ENCODE results near the gene DCP1B. TPM values are rescaled to one million over a fixed set of nuclear protein-coding genes. Genes with fewer than 3 reads are reported as not detected.
A peak's percentile ranks its signal among the peaks of the same experiment; 100 is the strongest.

The DCP1B gene
- total and polyA plus RNA-seq, 2 donors: 9.4 to 10.1 TPM

GRCh38 chr12:1972260-1972659 is 32.0 kb downstream of the DCP1B start:
- DNase-seq (ENCODE audit: low read depth in 6 of 9, low spot score in 9 of 9): no peak
- Histone ChIP-seq H3K27me3 (ENCODE audit: control insufficient read depth in 2 of 2, insufficient read depth in 1 of 2, low read length in 1 of 2) (no peaks in the 10 kb centered on the region), H3K27ac (ENCODE audit: low read depth in 1 of 2, low read length in 1 of 2) (no peak overlapping the region), H3K4me3 (ENCODE audit: low read length in 2 of 2) (no peak overlapping the region), H3K36me3 (ENCODE audit: control insufficient read depth in 2 of 2, insufficient read depth in 2 of 2, low read length in 1 of 2) (no peaks in the 10 kb centered on the region), H3K4me1 (ENCODE audit: control insufficient read depth in 2 of 2, insufficient read depth in 2 of 2, low read length in 2 of 2) (no peaks in the 10 kb centered on the region), H3K9me3 (ENCODE audit: control insufficient read depth in 2 of 2, insufficient read depth in 1 of 2, low read length in 1 of 2) (no peaks in the 10 kb centered on the region)
- 97% methylated on average over 1 of the region's 1 CpG for WGBS

DNA sequence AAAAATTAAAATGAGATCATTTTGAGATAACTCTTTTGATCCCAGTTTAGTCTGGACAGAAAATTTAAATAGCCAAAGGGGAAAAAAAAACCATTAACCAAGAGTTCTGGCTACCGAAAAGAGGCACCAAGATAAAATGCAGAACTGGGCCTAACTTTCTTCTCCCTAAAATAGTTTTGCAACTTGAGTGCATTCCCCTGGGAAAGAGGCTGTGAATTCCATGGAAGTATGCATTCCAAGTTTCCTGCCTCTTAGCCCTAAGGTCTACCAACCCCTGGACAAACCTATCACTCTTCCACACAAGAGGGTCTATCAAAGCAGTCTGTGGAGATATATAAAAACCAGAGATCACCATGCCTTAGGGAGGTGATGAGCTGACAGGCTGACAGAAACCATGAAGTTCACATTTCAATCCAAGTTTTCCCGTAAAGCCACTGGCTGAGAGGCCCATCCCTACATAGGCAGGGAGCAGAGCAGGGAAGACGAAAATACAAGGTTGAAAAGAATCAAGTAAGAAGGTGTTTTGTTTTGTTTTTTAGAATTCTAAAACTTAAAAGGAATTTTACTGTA is 33.8 kb downstream of the DCP1B start:
- Histone ChIP-seq H3K27ac (ENCODE audit: low read depth in 1 of 2, low read length in 1 of 2) (no peak overlapping the region), H3K4me3 (ENCODE audit: low read length in 2 of 2) (no peak overlapping the region), H3K36me3 (ENCODE audit: control insufficient read depth in 2 of 2, insufficient read depth in 2 of 2, low read length in 1 of 2) (peaks cover 0 to 8% of the 10 kb centered on the region in 2 donors), H3K9me3 (ENCODE audit: control insufficient read depth in 2 of 2, insufficient read depth in 1 of 2, low read length in 1 of 2) (no peaks in the 10 kb centered on the region), H3K4me1 (ENCODE audit: control insufficient read depth in 2 of 2, insufficient read depth in 2 of 2, low read length in 2 of 2) (no peaks in the 10 kb centered on the region), H3K27me3 (ENCODE audit: control insufficient read depth in 2 of 2, insufficient read depth in 1 of 2, low read length in 1 of 2) (no peaks in the 10 kb centered on the region)
- no peak for DNase-seq (ENCODE audit: low read depth in 6 of 9, low spot score in 9 of 9)
- 96% methylated on average over 3 of the region's 3 CpGs for WGBS

- Histone ChIP-seq H3K4me3 (ENCODE audit: low read length in 2 of 2) (no peak overlapping the region), H3K4me1 (ENCODE audit: control insufficient read depth in 2 of 2, insufficient read depth in 2 of 2, low read length in 2 of 2) (no peaks in the 10 kb centered on the region), H3K27me3 (ENCODE audit: control insufficient read depth in 2 of 2, insufficient read depth in 1 of 2, low read length in 1 of 2) (no peaks in the 10 kb centered on the region), H3K9me3 (ENCODE audit: control insufficient read depth in 2 of 2, insufficient read depth in 1 of 2, low read length in 1 of 2) (no peaks in the 10 kb centered on the region), H3K36me3 (ENCODE audit: control insufficient read depth in 2 of 2, insufficient read depth in 2 of 2, low read length in 1 of 2) (peaks cover 5 to 21% of the 10 kb centered on the region in 2 donors), H3K27ac (ENCODE audit: low read depth in 1 of 2, low read length in 1 of 2) (no peak overlapping the region)
- 96% methylated on average over 4 of the region's 4 CpGs for WGBS
- DNase-seq (ENCODE audit: low read depth in 6 of 9, low spot score in 9 of 9): no peak
These were observed 37.6 kb downstream of the DCP1B start for GRCh38 chr12:1966561-1967226.

DNA sequence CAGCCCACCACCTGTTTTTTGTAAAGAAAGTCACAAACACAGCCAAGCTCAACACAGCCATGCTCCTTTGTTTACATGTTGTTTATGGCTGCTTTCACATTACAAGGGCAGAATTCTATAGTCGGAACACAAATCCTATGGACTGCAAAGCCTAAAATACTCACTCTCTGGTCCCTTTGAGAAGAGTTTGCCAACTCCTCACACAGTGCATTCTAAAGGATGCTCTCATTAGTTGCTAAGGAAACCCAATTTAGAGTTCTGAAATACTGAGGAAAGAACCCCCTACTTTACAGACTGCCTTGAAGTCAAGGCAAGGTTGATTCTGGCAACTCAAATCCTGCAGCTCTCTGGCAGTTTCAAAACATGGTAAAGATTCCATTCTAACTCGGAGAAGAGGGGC is 38.3 kb downstream of the DCP1B start:
- no peaks in the 10 kb centered on the region for H3K9me3 ChIP-seq (ENCODE audit: control insufficient read depth in 2 of 2, insufficient read depth in 1 of 2, low read length in 1 of 2)
- no peaks in the 10 kb centered on the region for H3K4me1 ChIP-seq (ENCODE audit: control insufficient read depth in 2 of 2, insufficient read depth in 2 of 2, low read length in 2 of 2)
- no peak overlapping the region for H3K27ac ChIP-seq (ENCODE audit: low read depth in 1 of 2, low read length in 1 of 2)
- WGBS: 98% methylated on average over 2 of the region's 2 CpGs
- no peak overlapping the region for H3K4me3 ChIP-seq (ENCODE audit: low read length in 2 of 2)
- peaks cover 5 to 21% of the 10 kb centered on the region in 2 donors for H3K36me3 ChIP-seq (ENCODE audit: control insufficient read depth in 2 of 2, insufficient read depth in 2 of 2, low read length in 1 of 2)
- H3K27me3 ChIP-seq (ENCODE audit: control insufficient read depth in 2 of 2, insufficient read depth in 1 of 2, low read length in 1 of 2): no peaks in the 10 kb centered on the region
- no peak for DNase-seq (ENCODE audit: low read depth in 6 of 9, low spot score in 9 of 9)

GRCh38 chr12:1962051-1963020 is 41.9 kb downstream of the DCP1B start:
- peaks cover 5 to 21% of the 10 kb centered on the region in 2 donors for H3K36me3 ChIP-seq (ENCODE audit: control insufficient read depth in 2 of 2, insufficient read depth in 2 of 2, low read length in 1 of 2)
- WGBS: 99% methylated on average over 5 of the region's 5 CpGs
- no peaks in the 10 kb centered on the region for H3K27me3 ChIP-seq (ENCODE audit: control insufficient read depth in 2 of 2, insufficient read depth in 1 of 2, low read length in 1 of 2)
- no peak overlapping the region for H3K27ac ChIP-seq (ENCODE audit: low read depth in 1 of 2, low read length in 1 of 2)
- no peak for DNase-seq (ENCODE audit: low read depth in 6 of 9, low spot score in 9 of 9)
- no peaks in the 10 kb centered on the region for H3K9me3 ChIP-seq (ENCODE audit: control insufficient read depth in 2 of 2, insufficient read depth in 1 of 2, low read length in 1 of 2)
- no peaks in the 10 kb centered on the region for H3K4me1 ChIP-seq (ENCODE audit: control insufficient read depth in 2 of 2, insufficient read depth in 2 of 2, low read length in 2 of 2)
- no peak overlapping the region for H3K4me3 ChIP-seq (ENCODE audit: low read length in 2 of 2)

GRCh38 chr12:1956716-1957115 is 47.5 kb downstream of the DCP1B start:
- no peak for DNase-seq (ENCODE audit: low read depth in 6 of 9, low spot score in 9 of 9)
- Histone ChIP-seq H3K27ac (ENCODE audit: low read depth in 1 of 2, low read length in 1 of 2) (no peak overlapping the region), H3K27me3 (ENCODE audit: control insufficient read depth in 2 of 2, insufficient read depth in 1 of 2, low read length in 1 of 2) (no peaks in the 10 kb centered on the region), H3K4me3 (ENCODE audit: low read length in 2 of 2) (no peak overlapping the region), H3K9me3 (ENCODE audit: control insufficient read depth in 2 of 2, insufficient read depth in 1 of 2, low read length in 1 of 2) (no peaks in the 10 kb centered on the region), H3K4me1 (ENCODE audit: control insufficient read depth in 2 of 2, insufficient read depth in 2 of 2, low read length in 2 of 2) (no peaks in the 10 kb centered on the region), H3K36me3 (ENCODE audit: control insufficient read depth in 2 of 2, insufficient read depth in 2 of 2, low read length in 1 of 2) (peaks cover 18 to 20% of the 10 kb centered on the region in 2 donors)
- WGBS: over 99% methylated on average over 3 of the region's 3 CpGs

DNA sequence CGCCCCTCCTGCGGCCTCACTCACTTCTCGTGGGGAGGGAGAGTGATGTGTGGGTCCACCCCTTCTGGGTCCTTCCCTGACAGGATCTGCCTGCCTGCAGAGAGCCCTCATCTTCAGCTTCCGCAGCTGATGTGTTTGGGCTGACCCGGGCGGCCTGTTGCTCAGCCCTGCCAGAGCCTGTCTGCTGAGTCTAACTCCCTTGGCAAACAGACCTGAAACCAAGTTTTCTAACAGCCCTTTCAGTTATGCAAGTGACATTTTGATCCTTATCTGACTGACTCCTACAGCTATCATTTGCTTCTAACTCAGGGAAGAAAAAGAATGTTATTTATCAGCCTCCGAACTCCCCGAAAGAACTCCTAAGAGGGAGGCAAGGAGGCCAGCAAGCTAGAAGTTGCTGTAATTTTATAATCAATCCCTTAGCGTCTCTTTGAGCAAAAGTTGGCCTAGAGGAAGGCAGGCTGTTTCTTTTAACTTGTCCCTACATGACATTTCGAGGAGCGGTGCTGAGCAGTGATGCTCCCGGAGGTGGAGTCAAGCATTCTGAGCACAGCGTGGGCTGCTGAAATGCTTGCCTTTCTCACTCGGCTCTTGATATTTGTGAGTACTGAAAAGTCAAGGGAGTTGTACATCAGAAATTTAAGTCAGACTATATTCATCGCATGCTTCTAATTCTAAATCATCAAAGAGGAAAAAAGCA is 54.3 kb downstream of the DCP1B start:
- Histone ChIP-seq H3K4me3 (ENCODE audit: low read length in 2 of 2) (no peak overlapping the region), H3K4me1 (ENCODE audit: control insufficient read depth in 2 of 2, insufficient read depth in 2 of 2, low read length in 2 of 2) (peaks cover 0 to 2% of the 10 kb centered on the region in 2 donors), H3K27me3 (ENCODE audit: control insufficient read depth in 2 of 2, insufficient read depth in 1 of 2, low read length in 1 of 2) (no peaks in the 10 kb centered on the region), H3K27ac (ENCODE audit: low read depth in 1 of 2, low read length in 1 of 2) (peak overlapping the region in 1 of 2 donors; percentile 3), H3K36me3 (ENCODE audit: control insufficient read depth in 2 of 2, insufficient read depth in 2 of 2, low read length in 1 of 2) (peaks cover 46 to 57% of the 10 kb centered on the region in 2 donors), H3K9me3 (ENCODE audit: control insufficient read depth in 2 of 2, insufficient read depth in 1 of 2, low read length in 1 of 2) (no peaks in the 10 kb centered on the region)
- DNase-seq (ENCODE audit: low read depth in 6 of 9, low spot score in 9 of 9): peak in 1 of 9 donors; percentile 13
- WGBS: 93% methylated on average over 15 of the region's 15 CpGs

DNA sequence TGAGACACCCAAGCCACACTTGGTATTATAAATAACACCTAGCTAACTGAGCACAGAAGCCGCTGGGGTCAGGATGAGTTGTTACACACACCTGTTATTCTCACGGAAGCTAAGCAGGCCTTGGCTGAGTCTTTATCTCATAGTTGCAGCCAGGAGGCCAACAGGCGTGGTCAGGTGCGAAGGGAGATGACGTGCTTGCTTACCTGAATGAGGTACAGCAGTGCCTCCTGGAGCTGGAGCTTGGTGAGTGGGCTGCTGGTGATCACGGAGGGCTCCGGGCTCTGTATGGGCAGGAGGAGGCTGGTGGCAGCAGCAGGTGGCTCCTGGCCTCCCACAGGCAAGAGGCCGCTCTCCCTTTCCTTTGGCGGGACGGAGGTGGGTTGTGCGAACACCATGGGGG is 55.4 kb downstream of the DCP1B start:
- Histone ChIP-seq H3K4me1 (ENCODE audit: control insufficient read depth in 2 of 2, insufficient read depth in 2 of 2, low read length in 2 of 2) (peaks cover 0 to 2% of the 10 kb centered on the region in 2 donors), H3K4me3 (ENCODE audit: low read length in 2 of 2) (no peak overlapping the region), H3K9me3 (ENCODE audit: control insufficient read depth in 2 of 2, insufficient read depth in 1 of 2, low read length in 1 of 2) (no peaks in the 10 kb centered on the region), H3K27ac (ENCODE audit: low read depth in 1 of 2, low read length in 1 of 2) (peak overlapping the region; percentile 3 to 12), H3K36me3 (ENCODE audit: control insufficient read depth in 2 of 2, insufficient read depth in 2 of 2, low read length in 1 of 2) (peaks cover 42 to 52% of the 10 kb centered on the region in 2 donors), H3K27me3 (ENCODE audit: control insufficient read depth in 2 of 2, insufficient read depth in 1 of 2, low read length in 1 of 2) (no peaks in the 10 kb centered on the region)
- DNase-seq (ENCODE audit: low read depth in 6 of 9, low spot score in 9 of 9): no peak
- 96% methylated on average over 11 of the region's 11 CpGs for WGBS

All from thymus (tissue), 11 donors.